GM12875 (cell line): ENCODE measurements around the gene ZPLD1.

ENCODE experiments used
- H3K4me3 ChIP-seq: one replicate; pipeline ENCODE4 v1.5.1; 2011; ENCODE audit warnings: low read depth, low read length, control low read depth
- CTCF ChIP-seq: IDR thresholded peaks from 2 replicates; pipeline ENCODE4 v1.5.1; 2011; ENCODE audit warnings: low read depth, mild to moderate bottlenecking, control low read depth, inconsistent platforms, low read length, moderate library complexity, borderline replicate concordance; ENCODE audit not compliant: insufficient read depth

Gene ZPLD1

GRCh38 chr3:102434715-102435114, at the start of gene ZPLD1:
TSS of gene ZPLD1 (plus strand) at chr3:102435015. CDS start at chr3:102438488, 3,473 bp downstream.
- no peak within 1 kb of the TSS for H3K4me3 ChIP-seq
- no peak for TF ChIP-seq CTCF

- H3K4me3 ChIP-seq, result no peak overlapping the region
- no peak for TF ChIP-seq CTCF
These were observed 44.5 kb upstream of the ZPLD1 start for GRCh38 chr3:102390171-102390864.

GRCh38 chr3:102390916-102391315, 43.9 kb upstream of the ZPLD1 start:
- no peak for TF ChIP-seq CTCF
- no peak overlapping the region for H3K4me3 ChIP-seq

- no peak for TF ChIP-seq CTCF
These were observed 43.3 kb upstream of the ZPLD1 start for GRCh38 chr3:102391491-102391890.

GRCh38 chr3:102394517-102394916, 40.3 kb upstream of the ZPLD1 start:
- no peak for TF ChIP-seq CTCF

More at GRCh38 chr3:102391491-102391890, 43.3 kb upstream of the ZPLD1 start:
- H3K4me3 ChIP-seq, result no peak overlapping the region

GRCh38 chr3:102398176-102398575, 36.6 kb upstream of the ZPLD1 start:
- no peak overlapping the region for H3K4me3 ChIP-seq
- TF ChIP-seq CTCF, result no peak

More at GRCh38 chr3:102394517-102394916, 40.3 kb upstream of the ZPLD1 start:
- no peak overlapping the region for H3K4me3 ChIP-seq

- no peak for TF ChIP-seq CTCF
- H3K4me3 ChIP-seq, result no peak overlapping the region
These were observed 36.1 kb upstream of the ZPLD1 start for GRCh38 chr3:102398666-102399065.
